ENCODE results near the gene GRIK2. TPM values are rescaled to one million over a fixed set of nuclear protein-coding genes. Genes with fewer than 3 reads are reported as not detected.

Gene GRIK2
- total and polyA plus RNA-seq, 11 donors: 0.33 to 7.0 (median 3.9) TPM

GRCh38 chr6:101413773-101414172, 20.3 kb downstream of the GRIK2 start:
- intact Hi-C loops (cut with DNase I): no loop called here
- H3K9me3 ChIP-seq: no peaks in the 10 kb centered on the region
- no peak for ATAC-seq
- H3K27me3 ChIP-seq: no peaks in the 10 kb centered on the region
- DNase-seq: no peak
- TF ChIP-seq CTCF (IDR thresholded peaks at IDR 0.05) (no peak), POLR2A (IDR thresholded peaks at IDR 0.05) (no peak)
- no peaks in the 10 kb centered on the region for H3K36me3 ChIP-seq
- H3K4me1 ChIP-seq: no peaks in the 10 kb centered on the region
- no peak overlapping the region for H3K27ac ChIP-seq
- no peak overlapping the region for H3K4me3 ChIP-seq

GRCh38 chr6:101417900-101418299, 24.4 kb downstream of the GRIK2 start:
- no peak for DNase-seq
- Histone ChIP-seq H3K27me3 (no peaks in the 10 kb centered on the region), H3K27ac (no peak overlapping the region), H3K9me3 (no peaks in the 10 kb centered on the region), H3K4me1 (no peaks in the 10 kb centered on the region), H3K4me3 (no peak overlapping the region), H3K36me3 (no peaks in the 10 kb centered on the region)
- TF ChIP-seq POLR2A (IDR thresholded peaks at IDR 0.05) (no peak), CTCF (IDR thresholded peaks at IDR 0.05) (no peak)
- intact Hi-C loops (cut with DNase I): no loop called here
- WGBS, 4 donors: 71 to 83% (median 72%) methylated on average over 1 of the region's 1 CpG
- no peak for ATAC-seq

GRCh38 chr6:101422251-101422650, 28.7 kb downstream of the GRIK2 start:
- intact Hi-C loops (cut with DNase I): no loop called here
- TF ChIP-seq POLR2A (IDR thresholded peaks at IDR 0.05) (no peak), CTCF (IDR thresholded peaks at IDR 0.05) (no peak)
- no peak overlapping the region for H3K27ac ChIP-seq
- H3K36me3 ChIP-seq: no peaks in the 10 kb centered on the region
- H3K4me3 ChIP-seq: no peak overlapping the region
- no peak for ATAC-seq
- no peaks in the 10 kb centered on the region for H3K27me3 ChIP-seq
- DNase-seq: no peak
- H3K4me1 ChIP-seq: no peaks in the 10 kb centered on the region
- H3K9me3 ChIP-seq: no peaks in the 10 kb centered on the region
- 82 to 89% (median 87%) methylated on average over 1 of the region's 1 CpG for WGBS, 4 donors

- H3K9me3 ChIP-seq: no peaks in the 10 kb centered on the region
- H3K36me3 ChIP-seq: no peaks in the 10 kb centered on the region
- TF ChIP-seq POLR2A (IDR thresholded peaks at IDR 0.05): no peak
- no peak for TF ChIP-seq CTCF (IDR thresholded peaks at IDR 0.05)
- WGBS, 4 donors: 90 to 100% (median 93%) methylated on average over 1 of the region's 1 CpG
- DNase-seq (no peak), ATAC-seq (no peak)
- no peak overlapping the region for H3K27ac ChIP-seq
- no peaks in the 10 kb centered on the region for H3K4me1 ChIP-seq
- intact Hi-C loops (cut with DNase I): no loop called here
- H3K27me3 ChIP-seq: no peaks in the 10 kb centered on the region
- no peak overlapping the region for H3K4me3 ChIP-seq
These were observed 29.3 kb downstream of the GRIK2 start for GRCh38 chr6:101422811-101423210.

All from heart left ventricle (tissue), 16 donors.